Cortex of kidney (tissue), 1 donor: ENCODE data around the gene GPR137.
A peak's percentile ranks its signal among the peaks of the same experiment; 100 is the strongest.

ENCODE experiments used
- DNase-seq: peaks from one replicate; lab custom pipeline; 2025; lab: John Stamatoyannopoulos, UW

The GPR137 gene

GRCh38 chr11:64264371-64264852 lies 21.2 kb upstream of the GPR137 start:
- no peak for DNase-seq

GRCh38 chr11:64265176-64266160 lies 20.2 kb upstream of the GPR137 start:
- no peak for DNase-seq

GRCh38 chr11:64266339-64266738 lies 19.3 kb upstream of the GPR137 start:
- no peak for DNase-seq

- DNase-seq, result no peak
Observed at GRCh38 chr11:64267207-64267945, 18.3 kb upstream of the GPR137 start.

GRCh38 chr11:64268025-64268892 lies 17.4 kb upstream of the GPR137 start:
- DNase-seq, result no peak

- DNase-seq, result no peak
Observed at GRCh38 chr11:64268893-64269539, 16.6 kb upstream of the GPR137 start.

GRCh38 chr11:64269540-64270220 lies 16.0 kb upstream of the GPR137 start:
- DNase-seq, result no peak

- DNase-seq, result no peak
Observed at GRCh38 chr11:64275031-64275800, 10.4 kb upstream of the GPR137 start.

- no peak for DNase-seq
Observed at GRCh38 chr11:64275841-64276240, 9.8 kb upstream of the GPR137 start.

GRCh38 chr11:64276653-64277431 lies 8.8 kb upstream of the GPR137 start:
- no peak for DNase-seq

- DNase-seq, result no peak
Observed at GRCh38 chr11:64278576-64279190, 7.0 kb upstream of the GPR137 start.

- no peak for DNase-seq
Observed at GRCh38 chr11:64281957-64282770, 3.5 kb upstream of the GPR137 start.

- DNase-seq, result no peak
Observed at GRCh38 chr11:64283092-64283491, 2.6 kb upstream of the GPR137 start.

GRCh38 chr11:64284048-64284961 lies 1.3 kb upstream of the GPR137 start, which contains the start of gene BAD:
Gene BAD (minus strand): TSS chr11:64284665. CDS start chr11:64284368, 297 bp downstream.
- DNase-seq, result peak; percentile 89

GRCh38 chr11:64285885-64286800 lies 495 bp downstream of the GPR137 start:
- no peak for DNase-seq

GRCh38 chr11:64286801-64287159 lies 1.1 kb downstream of the GPR137 start:
- DNase-seq, result no peak
